MCF 10A (cell line): ENCODE measurements around the gene GFM1. TPM values are rescaled to one million over a fixed set of nuclear protein-coding genes. Genes with fewer than 3 reads are reported as not detected.
A peak's percentile ranks its signal among the peaks of the same experiment; 100 is the strongest.

Experiments
- BruUV-seq: library from RNA; stranded (reverse); fragments of 400-500 nt; replicated peaks from 2 replicates; lab custom pipeline; 2021; lab: Mats Ljungman, UMichigan
- CTCF ChIA-PET: fragments of 300-600 bp; sonication (Branson Sonifier 250); formaldehyde crosslinking; extraction: SDS; loops from one replicate; lab custom pipeline; 2021; ENCODE audit warnings: antibody characterized with exemption, inconsistent platforms; lab: Yijun Ruan, JAX
- POLR2A ChIA-PET: fragments of 300-600, 350-650 bp; sonication (Branson Sonifier 250); formaldehyde crosslinking; extraction: SDS; loops from one replicate; lab custom pipeline; 2020; ENCODE audit warnings: antibody characterized with exemption, inconsistent platforms; lab: Yijun Ruan, JAX
- DNase-seq: peaks from one replicate; pipeline ENCODE4 v3.0.0-alpha.2; 2018; ENCODE audit not compliant: unreplicated experiment
- H3K27ac Mint-ChIP-seq: one replicate; pipeline ENCODE4 v1.8.0; 2022; ENCODE audit warnings: mild to moderate bottlenecking, low read depth, mixed read lengths; ENCODE audit not compliant: unreplicated experiment
- H3K27me3 Mint-ChIP-seq: one replicate; pipeline ENCODE4 v1.8.0; 2022; ENCODE audit warnings: mixed read lengths; ENCODE audit not compliant: insufficient read depth, unreplicated experiment
- H3K36me3 Mint-ChIP-seq: one replicate; pipeline ENCODE4 v1.8.0; 2022; ENCODE audit warnings: mild to moderate bottlenecking, moderate library complexity, mixed read lengths; ENCODE audit not compliant: insufficient read depth, unreplicated experiment
- H3K4me1 Mint-ChIP-seq: one replicate; pipeline ENCODE4 v1.8.0; 2022; ENCODE audit warnings: mixed read lengths; ENCODE audit not compliant: insufficient read depth, unreplicated experiment
- H3K4me3 Mint-ChIP-seq: one replicate; pipeline ENCODE4 v1.8.0; 2022; ENCODE audit warnings: mild to moderate bottlenecking, moderate library complexity, mixed read lengths; ENCODE audit not compliant: unreplicated experiment
- H3K9me3 Mint-ChIP-seq: one replicate; pipeline ENCODE4 v1.8.0; 2022; ENCODE audit warnings: mixed read lengths; ENCODE audit not compliant: unreplicated experiment
- intact Hi-C: fragments of 100-400 bp; cut with micrococcal nuclease; formaldehyde crosslinking; loops from 2 replicates; pipeline ENCODE4 v1.14.1; 2022
- total RNA-seq: library from RNA; stranded (reverse); gene quantifications from 2 replicates; pipeline ENCODE4 v1.2.3, GENCODE V29; 2022
- TF ChIP-seq, protein P1 (sequence below): fragments of 200-600 bp; IDR thresholded peaks from one replicate; pipeline ENCODE4 v1.8.0; 2022; ENCODE audit warnings: antibody characterized with exemption, mild to moderate bottlenecking; ENCODE audit not compliant: unreplicated experiment

GFM1 gene
- total RNA-seq, 1 experiment from 2014 or later: 53.9 TPM

DNA sequence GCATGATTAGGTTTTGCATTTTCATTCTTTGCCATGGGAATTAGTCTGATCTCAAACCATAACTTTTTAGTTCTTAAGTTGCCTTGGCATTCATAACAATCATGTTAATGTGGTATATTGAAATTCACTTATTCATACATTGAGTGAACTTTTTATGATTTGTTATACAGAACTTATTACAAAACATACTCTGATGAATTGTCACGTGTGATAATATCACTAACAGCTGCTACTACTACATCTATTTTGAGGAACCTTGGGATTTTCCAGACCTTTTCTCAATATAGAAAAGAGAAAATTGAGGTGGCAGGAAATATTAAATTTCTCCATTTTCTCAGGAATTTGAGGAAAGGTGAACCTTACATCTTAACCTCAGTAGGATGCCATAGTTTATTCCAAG is 18.9 kb downstream of the GFM1 start:
- TF ChIP-seq, protein P1, sequence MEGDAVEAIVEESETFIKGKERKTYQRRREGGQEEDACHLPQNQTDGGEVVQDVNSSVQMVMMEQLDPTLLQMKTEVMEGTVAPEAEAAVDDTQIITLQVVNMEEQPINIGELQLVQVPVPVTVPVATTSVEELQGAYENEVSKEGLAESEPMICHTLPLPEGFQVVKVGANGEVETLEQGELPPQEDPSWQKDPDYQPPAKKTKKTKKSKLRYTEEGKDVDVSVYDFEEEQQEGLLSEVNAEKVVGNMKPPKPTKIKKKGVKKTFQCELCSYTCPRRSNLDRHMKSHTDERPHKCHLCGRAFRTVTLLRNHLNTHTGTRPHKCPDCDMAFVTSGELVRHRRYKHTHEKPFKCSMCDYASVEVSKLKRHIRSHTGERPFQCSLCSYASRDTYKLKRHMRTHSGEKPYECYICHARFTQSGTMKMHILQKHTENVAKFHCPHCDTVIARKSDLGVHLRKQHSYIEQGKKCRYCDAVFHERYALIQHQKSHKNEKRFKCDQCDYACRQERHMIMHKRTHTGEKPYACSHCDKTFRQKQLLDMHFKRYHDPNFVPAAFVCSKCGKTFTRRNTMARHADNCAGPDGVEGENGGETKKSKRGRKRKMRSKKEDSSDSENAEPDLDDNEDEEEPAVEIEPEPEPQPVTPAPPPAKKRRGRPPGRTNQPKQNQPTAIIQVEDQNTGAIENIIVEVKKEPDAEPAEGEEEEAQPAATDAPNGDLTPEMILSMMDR: no peak
- ChIA-PET CTCF (interaction anchor here (1.4 to 1.8 kb wide), 2 partner anchors 9 to 64 kb away, joined by 4 to 8 read pairs; partner anchors contain the start of gene LXN), POLR2A (no interaction called here)
- intact Hi-C loops: loop anchor here (5.0 kb wide), 1 partner anchor 589 kb away; no protein-coding TSS in a partner anchor
- Mint-ChIP-seq H3K27ac (no peak overlapping the region), H3K36me3 (peaks cover 58% of the 10 kb centered on the region), H3K4me3 (no peak overlapping the region), H3K9me3 (no peaks in the 10 kb centered on the region), H3K4me1 (no peaks in the 10 kb centered on the region), H3K27me3 (no peaks in the 10 kb centered on the region)
- BruUV-seq: no TSS peak
- DNase-seq: no peak

GRCh38 chr3:158663832-158664231 is 19.5 kb downstream of the GFM1 start:
- Mint-ChIP-seq H3K27ac (no peak overlapping the region), H3K4me1 (peaks cover 3% of the 10 kb centered on the region), H3K36me3 (peaks cover 64% of the 10 kb centered on the region), H3K4me3 (no peak overlapping the region), H3K27me3 (no peaks in the 10 kb centered on the region), H3K9me3 (no peaks in the 10 kb centered on the region)
- no TSS peak for BruUV-seq
- no peak for DNase-seq
- POLR2A ChIA-PET: no interaction called here
- CTCF ChIA-PET: interaction anchor here (0.7 to 1.8 kb wide), 4 partner anchors 11 to 131 kb away, joined by 3 to 8 read pairs (median 4); no protein-coding TSS in a partner anchor
- TF ChIP-seq, protein P1: no peak
- intact Hi-C loops: loop anchor here (5.0 kb wide), 1 partner anchor 588 kb away; no protein-coding TSS in a partner anchor

- no peak overlapping the region for H3K4me3 Mint-ChIP-seq
- no TSS peak for BruUV-seq
- intact Hi-C loops: no loop called here
- peaks cover 5% of the 10 kb centered on the region for H3K4me1 Mint-ChIP-seq
- POLR2A ChIA-PET: no interaction called here
- CTCF ChIA-PET: interaction anchor here (0.6 kb wide), 3 partner anchors 121 to 920 kb away, joined by 3 to 5 read pairs (median 3); no protein-coding TSS in a partner anchor
- peaks cover 67% of the 10 kb centered on the region for H3K36me3 Mint-ChIP-seq
- TF ChIP-seq, protein P1: no peak
- no peak overlapping the region for H3K27ac Mint-ChIP-seq
- no peak for DNase-seq
- H3K9me3 Mint-ChIP-seq: no peaks in the 10 kb centered on the region
- no peaks in the 10 kb centered on the region for H3K27me3 Mint-ChIP-seq
Measured at GRCh38 chr3:158666416-158666815, 22.1 kb downstream of the GFM1 start.

DNA sequence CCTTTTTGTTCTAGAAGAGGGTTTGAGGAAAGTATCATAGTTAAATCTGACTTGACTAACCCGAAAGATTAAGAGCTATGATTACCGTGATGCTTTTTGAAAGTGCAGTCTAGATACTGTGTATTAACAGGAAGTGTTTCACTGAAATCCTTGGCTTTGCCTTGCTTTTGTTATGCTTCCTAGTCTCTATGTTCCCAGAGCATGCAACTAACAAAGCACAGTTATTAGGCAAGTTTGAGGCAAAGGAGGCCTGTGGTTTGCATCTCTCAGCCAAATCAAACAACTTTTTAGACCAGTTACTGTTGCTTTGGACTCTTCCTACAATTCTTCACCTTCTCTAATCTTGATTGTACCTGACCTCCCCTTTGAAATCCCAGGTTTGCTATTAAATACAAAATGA is 24.2 kb downstream of the GFM1 start:
- CTCF ChIA-PET: interaction anchor here (0.5 to 2.1 kb wide), 5 partner anchors 9 to 177 kb away, joined by 3 to 6 read pairs (median 4); partner anchors contain the start of gene GFM1
- H3K4me3 Mint-ChIP-seq: no peak overlapping the region

More for the DNA sequence above, 24.2 kb downstream of the GFM1 start:
- BruUV-seq: no TSS peak
- Mint-ChIP-seq H3K27ac (peak overlapping the region; percentile 44), H3K4me1 (peaks cover 16% of the 10 kb centered on the region), H3K9me3 (no peaks in the 10 kb centered on the region), H3K36me3 (peaks cover 54% of the 10 kb centered on the region), H3K27me3 (no peaks in the 10 kb centered on the region)
- intact Hi-C loops: no loop called here
- peak; percentile 30 for DNase-seq
- TF ChIP-seq, protein P1: no peak
- POLR2A ChIA-PET: interaction anchor here (1.4 to 1.7 kb wide), 2 partner anchors 10 to 24 kb away, joined by 3 to 6 read pairs; partner anchors contain the start of gene GFM1
